Measurements from ENCODE around the gene USP32. TPM values are rescaled to one million over a fixed set of nuclear protein-coding genes. Genes with fewer than 3 reads are reported as not detected.

USP32 gene
- total RNA-seq, 1 donor from 2014 or later = 39.1 TPM

DNA sequence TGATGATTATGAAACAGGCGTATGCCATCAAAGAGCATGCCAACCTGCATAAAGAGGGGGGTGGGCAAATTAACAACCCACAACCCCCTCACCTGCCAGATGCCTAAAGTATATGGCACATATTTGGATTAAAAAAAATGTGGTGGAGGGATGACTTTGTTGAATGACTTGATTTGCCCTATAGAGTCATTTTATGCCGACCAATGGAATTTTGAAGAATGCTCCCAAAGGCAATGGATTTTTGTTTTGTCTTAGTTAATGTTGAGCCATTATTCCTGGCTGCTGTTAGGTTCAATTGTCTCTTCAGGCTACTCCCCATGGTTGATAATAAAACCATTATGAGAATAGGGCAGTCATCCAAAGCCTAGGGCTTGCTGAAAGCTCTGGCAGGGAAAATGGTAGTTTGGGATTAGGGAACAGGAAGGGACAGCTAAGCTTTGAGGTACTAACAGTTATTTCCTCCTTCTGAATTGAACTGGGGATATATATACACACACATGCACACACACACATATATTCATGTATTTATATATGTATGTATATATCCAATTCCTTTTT lies 24.5 kb upstream of the USP32 start:
- TF ChIP-seq CTCF (conservative IDR thresholded peaks at IDR 0.05) = no peak
- Mint-ChIP-seq H3K27me3 (peaks cover 3% of the 10 kb centered on the region), H3K27ac (no peak overlapping the region), H3K36me3 (no peaks in the 10 kb centered on the region), H3K9me3 (no peaks in the 10 kb centered on the region), H3K4me3 (no peak overlapping the region), H3K4me1 (ENCODE audit: unreplicated experiment) (peaks cover 5% of the 10 kb centered on the region)
- no peak for DNase-seq (ENCODE audit: extremely low spot score, unreplicated experiment)

GRCh38 chr17:60415146-60415545 lies 23.2 kb upstream of the USP32 start:
- Mint-ChIP-seq H3K4me1 (ENCODE audit: unreplicated experiment) (no peaks in the 10 kb centered on the region), H3K27ac (no peak overlapping the region), H3K4me3 (no peak overlapping the region), H3K36me3 (no peaks in the 10 kb centered on the region), H3K27me3 (no peaks in the 10 kb centered on the region), H3K9me3 (peaks cover under 1% of the 10 kb centered on the region)
- TF ChIP-seq CTCF (conservative IDR thresholded peaks at IDR 0.05) = no peak
- DNase-seq (ENCODE audit: extremely low spot score, unreplicated experiment) = no peak

- no peak for TF ChIP-seq CTCF (conservative IDR thresholded peaks at IDR 0.05)
- no peaks in the 10 kb centered on the region for H3K4me1 Mint-ChIP-seq (ENCODE audit: unreplicated experiment)
Observed at GRCh38 chr17:60412701-60413100, 20.8 kb upstream of the USP32 start.

DNA sequence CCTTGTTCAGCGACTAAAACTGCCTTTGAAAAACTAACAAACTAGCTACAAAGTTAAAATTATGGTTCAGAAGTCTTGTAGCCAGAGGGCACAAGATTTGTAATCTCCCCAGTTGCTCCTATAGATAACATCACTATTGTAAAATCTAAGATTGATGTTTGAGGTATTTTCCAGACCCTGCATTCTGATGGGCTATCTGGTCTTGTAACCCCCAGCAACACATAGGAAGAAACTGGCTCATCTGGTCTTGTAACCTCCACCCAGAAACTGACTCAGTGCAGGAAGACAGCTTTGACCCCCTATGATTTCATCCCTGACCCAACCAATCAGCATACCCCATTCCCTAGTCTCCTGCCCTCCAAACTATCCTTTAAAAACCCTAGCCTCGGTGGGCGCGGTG lies 18.1 kb upstream of the USP32 start:
- DNase-seq (ENCODE audit: extremely low spot score, unreplicated experiment) = no peak
- H3K4me3 Mint-ChIP-seq = no peak overlapping the region
- peak overlapping the region; percentile 29 for H3K27ac Mint-ChIP-seq
- peaks cover 4% of the 10 kb centered on the region for H3K9me3 Mint-ChIP-seq
- H3K36me3 Mint-ChIP-seq = no peaks in the 10 kb centered on the region
- no peaks in the 10 kb centered on the region for H3K4me1 Mint-ChIP-seq (ENCODE audit: unreplicated experiment)
- TF ChIP-seq CTCF (conservative IDR thresholded peaks at IDR 0.05) = no peak
- H3K27me3 Mint-ChIP-seq = no peaks in the 10 kb centered on the region

More at GRCh38 chr17:60412701-60413100, 20.8 kb upstream of the USP32 start:
- no peaks in the 10 kb centered on the region for H3K36me3 Mint-ChIP-seq
- H3K27me3 Mint-ChIP-seq = no peaks in the 10 kb centered on the region
- no peak overlapping the region for H3K4me3 Mint-ChIP-seq
- no peak overlapping the region for H3K27ac Mint-ChIP-seq
- H3K9me3 Mint-ChIP-seq = peaks cover 4% of the 10 kb centered on the region
- DNase-seq (ENCODE audit: extremely low spot score, unreplicated experiment) = no peak

GRCh38 chr17:60406887-60407286 lies 15.0 kb upstream of the USP32 start:
- Mint-ChIP-seq H3K4me3 (no peak overlapping the region), H3K27ac (no peak overlapping the region)
- DNase-seq (ENCODE audit: extremely low spot score, unreplicated experiment) = no peak

More at GRCh38 chr17:60406887-60407286, 15.0 kb upstream of the USP32 start:
- Mint-ChIP-seq H3K27me3 (no peaks in the 10 kb centered on the region), H3K36me3 (no peaks in the 10 kb centered on the region), H3K9me3 (peaks cover 4% of the 10 kb centered on the region), H3K4me1 (ENCODE audit: unreplicated experiment) (no peaks in the 10 kb centered on the region)
- no peak for TF ChIP-seq CTCF (conservative IDR thresholded peaks at IDR 0.05)
